Activated naive CD4-positive, alpha-beta T cell treated with anti-CD3 and anti-CD28 coated beads, Interleukin-2, amount 50 U/mL, for 24 hours (primary cell): ENCODE measurements around the gene CCR6.
"Not testable (repeated sequence)": the region's sequence is repeated elsewhere in the genome, so short reads cannot be mapped to it uniquely, and the experiment has no call there.

Experiments
- H3K27ac Mint-ChIP-seq: one replicate; pipeline ENCODE4 v1.8.0; 2021; ENCODE audit warnings: mild to moderate bottlenecking, mixed read lengths
- H3K27me3 Mint-ChIP-seq: one replicate; pipeline ENCODE4 v1.8.0; 2021; ENCODE audit warnings: mixed read lengths
- H3K36me3 Mint-ChIP-seq: one replicate; pipeline ENCODE4 v1.8.0; 2021; ENCODE audit warnings: mixed read lengths
- H3K4me1 Mint-ChIP-seq: one replicate; pipeline ENCODE4 v1.8.0; 2021; ENCODE audit warnings: mixed read lengths
- H3K4me3 Mint-ChIP-seq: one replicate; pipeline ENCODE4 v1.8.0; 2021; ENCODE audit warnings: mild to moderate bottlenecking, mixed read lengths
- H3K9me3 Mint-ChIP-seq: one replicate; pipeline ENCODE4 v1.8.0; 2021; ENCODE audit warnings: mixed read lengths

The CCR6 gene

GRCh38 chr6:167161851-167162467, 39.1 kb downstream of the CCR6 start:
- no peaks in the 10 kb centered on the region for H3K27me3 Mint-ChIP-seq
- H3K27ac Mint-ChIP-seq = no peak overlapping the region
- H3K4me1 Mint-ChIP-seq = no peaks in the 10 kb centered on the region
- no peak overlapping the region for H3K4me3 Mint-ChIP-seq
- H3K9me3 Mint-ChIP-seq = no peaks in the 10 kb centered on the region
- H3K36me3 Mint-ChIP-seq = no peaks in the 10 kb centered on the region

GRCh38 chr6:167162591-167162990, 39.7 kb downstream of the CCR6 start:
- Mint-ChIP-seq H3K27me3 (no peaks in the 10 kb centered on the region), H3K36me3 (no peaks in the 10 kb centered on the region), H3K4me1 (no peaks in the 10 kb centered on the region), H3K27ac (no peak overlapping the region), H3K4me3 (no peak overlapping the region), H3K9me3 (no peaks in the 10 kb centered on the region)

- H3K27me3 Mint-ChIP-seq = no peaks in the 10 kb centered on the region
- no peaks in the 10 kb centered on the region for H3K36me3 Mint-ChIP-seq
- no peak overlapping the region for H3K4me3 Mint-ChIP-seq
- H3K27ac Mint-ChIP-seq = no peak overlapping the region
- no peaks in the 10 kb centered on the region for H3K4me1 Mint-ChIP-seq
- no peaks in the 10 kb centered on the region for H3K9me3 Mint-ChIP-seq
Observed at GRCh38 chr6:167163476-167164011, 40.6 kb downstream of the CCR6 start.

- Mint-ChIP-seq H3K9me3 (no peaks in the 10 kb centered on the region), H3K36me3 (no peaks in the 10 kb centered on the region), H3K27me3 (no peaks in the 10 kb centered on the region), H3K27ac (no peak overlapping the region), H3K4me1 (no peaks in the 10 kb centered on the region), H3K4me3 (no peak overlapping the region)
Observed at GRCh38 chr6:167164261-167164660, 41.4 kb downstream of the CCR6 start.

GRCh38 chr6:167165858-167166471, 43.1 kb downstream of the CCR6 start:
- Mint-ChIP-seq H3K9me3 (no peaks in the 10 kb centered on the region), H3K36me3 (no peaks in the 10 kb centered on the region), H3K27ac (no peak overlapping the region), H3K27me3 (peaks cover 4% of the 10 kb centered on the region), H3K4me1 (no peaks in the 10 kb centered on the region), H3K4me3 (no peak overlapping the region)

GRCh38 chr6:167167699-167168098, 44.8 kb downstream of the CCR6 start:
- not testable (repeated sequence) for H3K36me3 Mint-ChIP-seq, H3K4me3 Mint-ChIP-seq, H3K27ac Mint-ChIP-seq, H3K9me3 Mint-ChIP-seq, H3K4me1 Mint-ChIP-seq, H3K27me3 Mint-ChIP-seq

GRCh38 chr6:167168296-167168695, 45.4 kb downstream of the CCR6 start:
- H3K36me3 Mint-ChIP-seq, H3K4me3 Mint-ChIP-seq: not testable (repeated sequence)

GRCh38 chr6:167169867-167170266, 47.0 kb downstream of the CCR6 start:
- H3K4me1 Mint-ChIP-seq, H3K27me3 Mint-ChIP-seq, H3K4me3 Mint-ChIP-seq, H3K9me3 Mint-ChIP-seq, H3K27ac Mint-ChIP-seq, H3K36me3 Mint-ChIP-seq: not testable (repeated sequence)

More at GRCh38 chr6:167168296-167168695, 45.4 kb downstream of the CCR6 start:
- H3K27ac Mint-ChIP-seq, H3K4me1 Mint-ChIP-seq, H3K27me3 Mint-ChIP-seq, H3K9me3 Mint-ChIP-seq: not testable (repeated sequence)

GRCh38 chr6:167171300-167171699, 48.4 kb downstream of the CCR6 start:
- not testable (repeated sequence) for H3K27ac Mint-ChIP-seq, H3K36me3 Mint-ChIP-seq, H3K4me1 Mint-ChIP-seq, H3K9me3 Mint-ChIP-seq, H3K4me3 Mint-ChIP-seq, H3K27me3 Mint-ChIP-seq

- H3K36me3 Mint-ChIP-seq, H3K4me1 Mint-ChIP-seq, H3K4me3 Mint-ChIP-seq, H3K9me3 Mint-ChIP-seq, H3K27ac Mint-ChIP-seq, H3K27me3 Mint-ChIP-seq: not testable (repeated sequence)
Observed at GRCh38 chr6:167172011-167172410, 49.1 kb downstream of the CCR6 start.

- H3K27ac Mint-ChIP-seq, H3K4me1 Mint-ChIP-seq, H3K36me3 Mint-ChIP-seq: not testable (repeated sequence)
Observed at GRCh38 chr6:167177271-167177670, 54.4 kb downstream of the CCR6 start.

GRCh38 chr6:167178896-167179655, 56.2 kb downstream of the CCR6 start:
- not testable (repeated sequence) for H3K4me3 Mint-ChIP-seq, H3K27me3 Mint-ChIP-seq, H3K27ac Mint-ChIP-seq, H3K4me1 Mint-ChIP-seq, H3K36me3 Mint-ChIP-seq, H3K9me3 Mint-ChIP-seq

More at GRCh38 chr6:167177271-167177670, 54.4 kb downstream of the CCR6 start:
- H3K4me3 Mint-ChIP-seq, H3K9me3 Mint-ChIP-seq, H3K27me3 Mint-ChIP-seq: not testable (repeated sequence)

- H3K36me3 Mint-ChIP-seq, H3K27me3 Mint-ChIP-seq, H3K4me3 Mint-ChIP-seq, H3K4me1 Mint-ChIP-seq, H3K27ac Mint-ChIP-seq, H3K9me3 Mint-ChIP-seq: not testable (repeated sequence)
Observed at GRCh38 chr6:167180086-167180485, 57.2 kb downstream of the CCR6 start.

GRCh38 chr6:167181351-167181750, 58.5 kb downstream of the CCR6 start:
- not testable (repeated sequence) for H3K9me3 Mint-ChIP-seq

GRCh38 chr6:167182913-167183314, 60.0 kb downstream of the CCR6 start:
- H3K27ac Mint-ChIP-seq = not testable (repeated sequence)

More at GRCh38 chr6:167181351-167181750, 58.5 kb downstream of the CCR6 start:
- H3K27ac Mint-ChIP-seq, H3K4me1 Mint-ChIP-seq, H3K27me3 Mint-ChIP-seq, H3K36me3 Mint-ChIP-seq, H3K4me3 Mint-ChIP-seq: not testable (repeated sequence)

GRCh38 chr6:167185101-167185500, 62.2 kb downstream of the CCR6 start:
- not testable (repeated sequence) for H3K4me3 Mint-ChIP-seq, H3K27ac Mint-ChIP-seq, H3K4me1 Mint-ChIP-seq, H3K9me3 Mint-ChIP-seq, H3K27me3 Mint-ChIP-seq, H3K36me3 Mint-ChIP-seq

More at GRCh38 chr6:167182913-167183314, 60.0 kb downstream of the CCR6 start:
- H3K36me3 Mint-ChIP-seq, H3K9me3 Mint-ChIP-seq, H3K4me1 Mint-ChIP-seq, H3K27me3 Mint-ChIP-seq, H3K4me3 Mint-ChIP-seq: not testable (repeated sequence)
